Thoracic aorta (tissue), 2 donors: ENCODE data around the gene CGB5. TPM values are rescaled to one million over a fixed set of nuclear protein-coding genes. Genes with fewer than 3 reads are reported as not detected.
A peak's percentile ranks its signal among the peaks of the same experiment; 100 is the strongest.
"Not testable (repeated sequence)": the region's sequence is repeated elsewhere in the genome, so short reads cannot be mapped to it uniquely, and the experiment has no call there.

Source experiments
- ATAC-seq: fragments of 150-250 bp; one replicate; pipeline ENCODE4 v1.8.0; 2017; ENCODE audit warnings: low read depth; ENCODE audit not compliant: insufficient number of reproducible peaks, low FRiP score
- DNase-seq: peaks from one replicate; pipeline ENCODE4 v3.0.0-alpha.2; 2020; ENCODE audit warnings: low spot score
- H3K27ac ChIP-seq, 2 donors: fragments of 200-600 bp; sonication (generic); 1 replicate in 1 of 2; 2 replicates in 1 of 2; pipeline ENCODE4 v1.5.1; 2016; ENCODE audit warnings: mild to moderate bottlenecking in 2 of 2, moderate library complexity in 2 of 2
- H3K27me3 ChIP-seq: fragments of 200-600 bp; sonication (generic); replicated peaks from 2 replicates; pipeline ENCODE4 v1.6.0; 2016; ENCODE audit warnings: mild to moderate bottlenecking; ENCODE audit not compliant: insufficient read depth
- H3K36me3 ChIP-seq: fragments of 200-600 bp; sonication (generic); one replicate; pipeline ENCODE4 v1.5.1; 2016
- H3K4me1 ChIP-seq, 2 donors: fragments of 200-600 bp; sonication (generic); 1 replicate in 1 of 2; 2 replicates in 1 of 2; pipeline versions ENCODE4 v1.5.1 to v1.6.0; 2016; ENCODE audit warnings: low read depth in 2 of 2, mild to moderate bottlenecking in 1 of 2; ENCODE audit not compliant: control insufficient read depth in 1 of 2
- H3K4me3 ChIP-seq: fragments of 200-600 bp; sonication (generic); 2 replicates; pipeline ENCODE4 v1.5.1; 2016; ENCODE audit warnings: mild to moderate bottlenecking
- H3K9me3 ChIP-seq: fragments of 200-600 bp; sonication (generic); 2 replicates; pipeline ENCODE4 v1.5.1; 2016
- total RNA-seq, 2 donors: library from RNA; depleted of rRNA; stranded (reverse); fragments of >200 nt; gene quantifications; one replicate each; pipeline versions ENCODE4 v1.1.0 to v1.2.3, GENCODE V29; 2016
- TF ChIP-seq, protein P1 (sequence below): fragments of 200-600 bp; sonication (generic); IDR thresholded peaks from one replicate; pipeline ENCODE4 v1.5.1; 2019; ENCODE audit warnings: antibody characterized with exemption

Gene CGB5
- total RNA-seq, 2 donors from 2014 or later: not detected

DNA sequence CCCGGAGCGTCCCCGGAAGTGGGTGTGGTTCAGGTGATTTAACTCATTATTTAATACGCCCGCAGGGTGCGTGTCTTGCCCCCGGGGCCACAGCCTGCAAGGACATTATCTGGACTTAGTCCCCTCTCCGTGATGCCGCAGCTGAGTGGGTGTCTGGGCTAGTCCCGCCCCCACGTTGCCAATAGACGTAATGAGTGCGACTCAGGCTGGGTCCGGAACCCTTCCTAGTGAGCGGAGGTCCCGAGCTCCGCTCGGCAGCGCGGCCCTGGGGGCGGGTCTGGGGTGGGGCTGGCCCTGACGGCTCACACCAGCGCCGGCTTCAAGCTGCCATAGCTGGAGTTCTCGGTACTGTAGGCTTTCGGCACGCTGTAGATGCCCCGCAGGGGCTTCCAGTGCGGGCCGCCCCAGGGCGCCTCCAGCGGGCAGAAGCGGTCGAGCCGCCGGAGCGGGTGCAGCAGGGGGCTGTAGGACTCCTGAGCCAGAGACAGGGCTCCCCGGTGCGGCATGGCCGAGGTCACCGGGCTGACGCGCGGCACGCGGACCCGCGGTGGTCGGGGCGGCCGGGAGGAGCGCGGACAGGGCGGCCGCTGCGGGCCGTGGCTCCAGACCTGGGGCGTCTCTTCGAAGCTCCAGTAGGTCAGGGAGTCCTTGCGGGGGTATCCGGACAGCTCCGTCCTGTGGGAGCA, 25.8 kb upstream of the CGB5 start:
- Histone ChIP-seq H3K27me3 (no peaks in the 10 kb centered on the region), H3K27ac (no peak overlapping the region)

DNA sequence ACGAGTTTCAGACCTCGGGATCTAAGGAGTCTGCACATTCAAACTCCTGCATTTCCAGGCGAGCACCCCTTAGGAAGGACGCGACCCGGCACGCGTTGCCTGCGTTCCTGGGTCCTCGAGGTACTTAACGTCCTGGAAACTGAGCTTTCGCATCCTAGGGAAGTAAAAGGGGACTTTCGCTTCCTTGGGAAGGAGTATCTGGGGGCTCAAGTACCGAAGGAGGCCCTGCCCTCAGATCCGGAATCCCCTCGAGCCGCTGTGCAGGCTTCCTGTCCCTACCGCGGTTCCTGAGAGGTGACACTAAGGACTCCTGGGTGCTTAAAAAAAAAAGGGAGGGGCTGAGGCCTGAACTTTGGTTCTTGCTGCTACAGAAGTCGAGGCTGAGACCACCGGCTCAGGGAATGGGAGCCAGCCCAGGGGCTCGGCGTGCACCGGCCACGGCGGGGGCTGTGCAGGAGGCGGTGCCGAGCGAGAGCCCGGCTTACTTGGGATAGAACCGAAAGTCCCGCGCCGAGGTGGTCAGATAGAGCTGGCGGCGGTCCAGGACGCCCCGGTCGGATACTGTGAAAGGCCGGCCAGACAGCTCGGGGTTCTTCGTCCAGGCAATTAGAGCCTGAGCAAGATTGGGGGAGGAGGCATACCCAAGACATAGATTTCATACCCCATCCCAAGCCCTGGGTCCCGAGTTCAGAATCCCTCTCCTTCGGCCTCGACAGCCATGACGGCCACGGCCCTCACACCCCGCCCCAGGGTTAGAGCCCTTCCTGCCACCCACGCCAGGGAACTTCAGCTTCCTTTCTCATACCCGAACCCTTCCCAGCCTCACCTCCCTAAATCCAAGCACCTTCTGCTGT, 25.0 kb upstream of the CGB5 start:
- H3K9me3 ChIP-seq, H3K27me3 ChIP-seq, H3K27ac ChIP-seq, H3K36me3 ChIP-seq, ATAC-seq, DNase-seq: not testable (repeated sequence)
- Histone ChIP-seq H3K4me1 (peaks cover 15 to 24% of the 10 kb centered on the region in 2 donors), H3K4me3 (peak overlapping the region; percentile 73)

More for the DNA sequence above, 25.8 kb upstream of the CGB5 start:
- H3K9me3 ChIP-seq: no peaks in the 10 kb centered on the region
- TF ChIP-seq, protein P1, sequence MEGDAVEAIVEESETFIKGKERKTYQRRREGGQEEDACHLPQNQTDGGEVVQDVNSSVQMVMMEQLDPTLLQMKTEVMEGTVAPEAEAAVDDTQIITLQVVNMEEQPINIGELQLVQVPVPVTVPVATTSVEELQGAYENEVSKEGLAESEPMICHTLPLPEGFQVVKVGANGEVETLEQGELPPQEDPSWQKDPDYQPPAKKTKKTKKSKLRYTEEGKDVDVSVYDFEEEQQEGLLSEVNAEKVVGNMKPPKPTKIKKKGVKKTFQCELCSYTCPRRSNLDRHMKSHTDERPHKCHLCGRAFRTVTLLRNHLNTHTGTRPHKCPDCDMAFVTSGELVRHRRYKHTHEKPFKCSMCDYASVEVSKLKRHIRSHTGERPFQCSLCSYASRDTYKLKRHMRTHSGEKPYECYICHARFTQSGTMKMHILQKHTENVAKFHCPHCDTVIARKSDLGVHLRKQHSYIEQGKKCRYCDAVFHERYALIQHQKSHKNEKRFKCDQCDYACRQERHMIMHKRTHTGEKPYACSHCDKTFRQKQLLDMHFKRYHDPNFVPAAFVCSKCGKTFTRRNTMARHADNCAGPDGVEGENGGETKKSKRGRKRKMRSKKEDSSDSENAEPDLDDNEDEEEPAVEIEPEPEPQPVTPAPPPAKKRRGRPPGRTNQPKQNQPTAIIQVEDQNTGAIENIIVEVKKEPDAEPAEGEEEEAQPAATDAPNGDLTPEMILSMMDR: peak; percentile 54
- H3K4me3 ChIP-seq: peak overlapping the region; percentile 73
- ATAC-seq (no peak), DNase-seq (no peak)
- peaks cover 5% of the 10 kb centered on the region for H3K36me3 ChIP-seq
- peaks cover 15 to 24% of the 10 kb centered on the region in 2 donors for H3K4me1 ChIP-seq

DNA sequence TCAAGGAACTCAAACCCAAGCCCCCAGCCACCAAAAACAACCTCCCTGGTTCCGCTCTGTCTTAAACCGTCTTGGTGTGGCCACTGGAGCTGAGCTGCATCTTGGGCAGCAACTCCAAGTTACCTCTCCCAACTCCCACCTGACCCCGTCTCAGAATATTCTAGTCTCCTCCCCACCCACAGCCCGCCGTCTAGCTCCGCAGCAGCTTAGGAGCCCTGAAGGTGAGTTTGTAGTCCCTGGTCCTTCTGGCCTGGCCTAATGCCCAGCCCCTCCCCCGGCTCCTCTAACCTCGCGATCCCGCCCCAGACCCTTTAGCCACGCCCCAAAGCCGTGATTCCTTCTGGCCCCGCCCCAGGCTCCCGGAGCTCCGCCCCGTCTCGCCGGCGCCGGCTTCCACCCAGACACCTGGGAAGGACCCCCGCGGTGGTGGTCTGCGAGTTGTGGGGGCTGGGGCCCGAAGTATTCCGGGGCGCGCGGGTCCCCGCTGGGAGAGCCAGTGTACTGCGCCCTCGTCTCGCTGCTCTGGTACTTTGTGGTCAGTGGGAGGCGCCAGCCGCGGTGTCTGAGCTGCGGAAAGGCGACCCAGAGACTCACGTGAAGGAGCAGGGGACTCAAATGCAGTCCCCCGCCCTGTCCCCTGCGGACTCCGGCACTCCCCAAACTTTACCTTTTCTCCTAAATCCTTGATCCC, 24.3 kb upstream of the CGB5 start:
- no peak for DNase-seq
- H3K4me3 ChIP-seq: peak overlapping the region; percentile 73
- no peak overlapping the region for H3K27ac ChIP-seq
- TF ChIP-seq, protein P1: no peak
- H3K36me3 ChIP-seq: peaks cover 5% of the 10 kb centered on the region
- ATAC-seq: no peak
- peaks cover 15 to 24% of the 10 kb centered on the region in 2 donors for H3K4me1 ChIP-seq
- no peaks in the 10 kb centered on the region for H3K9me3 ChIP-seq
- no peaks in the 10 kb centered on the region for H3K27me3 ChIP-seq

DNA sequence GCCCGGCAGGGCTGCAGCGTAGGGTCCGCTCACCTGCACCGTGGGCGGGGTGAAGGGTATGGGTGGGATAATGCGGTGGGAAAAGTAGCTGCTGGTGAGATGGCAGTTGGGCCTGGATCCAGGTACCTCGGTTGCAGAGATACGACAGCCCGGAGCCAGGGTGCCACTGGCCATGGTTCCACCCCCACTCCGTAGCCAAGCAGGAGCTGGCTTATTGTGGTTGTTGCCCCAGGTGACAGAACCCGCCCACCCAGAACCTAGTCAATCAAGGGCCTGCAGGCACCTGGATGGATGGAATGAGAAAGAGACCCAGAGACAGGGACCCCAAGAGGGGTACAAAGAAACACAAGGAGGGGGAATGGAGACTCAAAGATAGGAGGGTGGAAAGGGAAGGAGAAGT, 23.3 kb upstream of the CGB5 start:
- H3K4me3 ChIP-seq: no peak overlapping the region
- H3K9me3 ChIP-seq: no peaks in the 10 kb centered on the region
- H3K4me1 ChIP-seq: peaks cover 15 to 24% of the 10 kb centered on the region in 2 donors
- H3K27ac ChIP-seq: no peak overlapping the region
- peaks cover 2% of the 10 kb centered on the region for H3K36me3 ChIP-seq
- DNase-seq: no peak
- TF ChIP-seq, protein P1: no peak
- H3K27me3 ChIP-seq: no peaks in the 10 kb centered on the region
- no peak for ATAC-seq

DNA sequence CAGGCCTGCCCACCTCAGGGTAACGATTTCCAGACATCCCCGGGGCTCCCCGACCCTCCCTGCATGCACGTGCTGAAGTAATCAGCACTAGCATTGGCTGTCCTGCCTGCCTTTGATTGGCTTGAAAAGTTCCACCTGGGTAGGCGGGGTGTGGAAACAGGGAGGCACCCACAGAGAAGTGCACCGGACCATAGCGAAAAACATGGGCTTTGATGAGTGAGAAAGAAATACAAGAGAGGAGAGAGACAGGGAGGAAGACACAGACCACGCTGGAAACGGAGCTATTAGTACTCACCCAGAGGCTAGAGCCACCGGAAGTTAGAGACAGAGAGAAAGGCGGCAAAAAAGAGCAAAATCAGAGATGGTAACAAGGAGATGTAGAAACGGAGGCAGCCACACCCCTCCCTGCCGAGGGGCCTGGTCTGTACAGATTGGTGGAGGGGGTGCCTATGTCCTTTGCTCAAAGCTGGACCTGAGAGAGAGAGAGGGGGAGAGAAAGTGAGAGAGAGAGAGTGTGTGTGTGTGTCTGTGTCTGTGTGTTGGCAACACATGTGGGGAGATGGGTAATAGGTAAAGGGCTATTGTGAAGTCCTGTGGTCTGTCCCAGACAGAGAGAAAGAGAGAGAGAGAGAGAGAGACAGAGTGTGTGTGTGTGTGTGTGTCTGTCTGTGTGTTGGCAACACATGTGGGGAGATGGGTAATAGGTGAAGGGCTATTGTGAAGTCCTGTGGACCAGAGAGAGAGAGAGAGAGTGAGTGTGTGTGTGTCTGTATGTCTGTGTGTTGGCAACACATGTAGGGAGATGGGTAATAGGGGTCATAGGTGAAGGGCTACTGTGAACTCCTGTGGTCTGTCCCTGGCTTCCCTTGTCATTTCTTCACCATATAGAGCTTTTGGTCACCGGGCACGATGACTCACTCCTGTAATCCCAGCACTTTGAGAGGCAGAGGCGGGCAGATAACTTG, 22.4 kb upstream of the CGB5 start:
- no peak for DNase-seq
- Histone ChIP-seq H3K36me3 (no peaks in the 10 kb centered on the region), H3K27me3 (no peaks in the 10 kb centered on the region), H3K9me3 (no peaks in the 10 kb centered on the region), H3K27ac (no peak overlapping the region), H3K4me3 (no peak overlapping the region), H3K4me1 (peaks cover 15 to 24% of the 10 kb centered on the region in 2 donors)
- ATAC-seq: no peak
- TF ChIP-seq, protein P1: no peak
